ENCODE results near the gene SCN10A. TPM values are rescaled to one million over a fixed set of nuclear protein-coding genes. Genes with fewer than 3 reads are reported as not detected.

SCN10A gene
- total RNA-seq, 2 donors from 2014 or later, result not detected

DNA sequence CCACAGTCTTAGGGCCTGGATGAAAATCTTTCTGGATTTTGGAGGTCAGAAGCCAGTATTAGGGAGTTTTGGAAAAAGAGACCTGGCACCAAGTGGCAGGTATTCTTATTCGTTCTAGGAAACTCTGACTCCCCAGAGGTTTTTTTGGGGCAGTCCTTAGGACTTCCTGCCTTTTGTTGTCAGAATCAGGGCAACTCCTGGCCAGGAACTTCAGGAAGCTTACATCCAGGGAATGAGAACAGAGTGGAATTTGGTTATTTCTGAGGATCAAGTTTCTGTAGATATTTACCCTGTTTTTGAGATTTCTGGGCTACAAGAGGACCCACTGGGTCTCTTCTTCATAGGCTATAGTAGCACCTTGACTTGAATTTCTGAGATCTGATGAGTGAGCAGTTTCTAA lies 15.5 kb downstream of the SCN10A start:
- Histone ChIP-seq H3K36me3 (replicated peaks in 1 of 2; ENCODE audit: insufficient read depth in 1 of 2, low read depth in 2 of 2) (no peaks in the 10 kb centered on the region), H3K4me1 (no peaks in the 10 kb centered on the region), H3K27ac (no peak overlapping the region), H3K27me3 (no peaks in the 10 kb centered on the region), H3K9me3 (no peaks in the 10 kb centered on the region), H3K4me3 (no peak overlapping the region)
- TF ChIP-seq POLR2A (IDR thresholded peaks at IDR 0.05), result no peak
- TF ChIP-seq, protein P1, sequence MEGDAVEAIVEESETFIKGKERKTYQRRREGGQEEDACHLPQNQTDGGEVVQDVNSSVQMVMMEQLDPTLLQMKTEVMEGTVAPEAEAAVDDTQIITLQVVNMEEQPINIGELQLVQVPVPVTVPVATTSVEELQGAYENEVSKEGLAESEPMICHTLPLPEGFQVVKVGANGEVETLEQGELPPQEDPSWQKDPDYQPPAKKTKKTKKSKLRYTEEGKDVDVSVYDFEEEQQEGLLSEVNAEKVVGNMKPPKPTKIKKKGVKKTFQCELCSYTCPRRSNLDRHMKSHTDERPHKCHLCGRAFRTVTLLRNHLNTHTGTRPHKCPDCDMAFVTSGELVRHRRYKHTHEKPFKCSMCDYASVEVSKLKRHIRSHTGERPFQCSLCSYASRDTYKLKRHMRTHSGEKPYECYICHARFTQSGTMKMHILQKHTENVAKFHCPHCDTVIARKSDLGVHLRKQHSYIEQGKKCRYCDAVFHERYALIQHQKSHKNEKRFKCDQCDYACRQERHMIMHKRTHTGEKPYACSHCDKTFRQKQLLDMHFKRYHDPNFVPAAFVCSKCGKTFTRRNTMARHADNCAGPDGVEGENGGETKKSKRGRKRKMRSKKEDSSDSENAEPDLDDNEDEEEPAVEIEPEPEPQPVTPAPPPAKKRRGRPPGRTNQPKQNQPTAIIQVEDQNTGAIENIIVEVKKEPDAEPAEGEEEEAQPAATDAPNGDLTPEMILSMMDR (IDR thresholded peaks at IDR 0.05), result no peak
- ATAC-seq (no peak), DNase-seq (no peak)
- 38 to 50% methylated on average over 1 of the region's 1 CpG for WGBS, 2 donors
- intact Hi-C loops (cut with DNase I), result no loop called here

DNA sequence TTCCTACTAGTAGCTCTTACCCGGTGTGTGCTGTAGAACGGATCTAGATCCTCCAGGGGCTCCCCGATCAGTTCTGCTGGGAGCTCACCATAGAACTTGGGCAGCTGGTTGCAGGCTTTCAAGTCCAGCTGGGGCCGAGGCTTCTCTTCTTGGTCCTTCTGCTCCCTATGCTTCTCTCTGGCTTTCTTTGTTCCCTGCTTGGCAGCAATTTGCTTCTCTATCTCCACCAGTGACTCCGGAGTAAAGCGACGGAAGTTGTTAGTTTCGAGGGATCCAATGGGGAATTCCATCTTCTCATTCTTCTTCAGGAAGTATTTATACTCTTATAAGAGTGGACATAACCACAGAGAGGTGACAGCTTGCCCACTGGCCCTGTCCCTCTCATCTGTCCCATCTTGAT lies 22.3 kb downstream of the SCN10A start:
- ATAC-seq, result no peak
- H3K27ac ChIP-seq, result no peak overlapping the region
- H3K9me3 ChIP-seq, result no peaks in the 10 kb centered on the region
- H3K4me1 ChIP-seq, result no peaks in the 10 kb centered on the region
- intact Hi-C loops (cut with DNase I), result no loop called here
- H3K4me3 ChIP-seq, result no peak overlapping the region
- TF ChIP-seq POLR2A (IDR thresholded peaks at IDR 0.05), result no peak
- TF ChIP-seq, protein P1 (IDR thresholded peaks at IDR 0.05), result no peak
- no peak for DNase-seq
- H3K36me3 ChIP-seq (replicated peaks in 1 of 2; ENCODE audit: insufficient read depth in 1 of 2, low read depth in 2 of 2), result no peaks in the 10 kb centered on the region
- H3K27me3 ChIP-seq, result no peaks in the 10 kb centered on the region
- 70 to 86% methylated on average over 8 of the region's 8 CpGs for WGBS, 2 donors

DNA sequence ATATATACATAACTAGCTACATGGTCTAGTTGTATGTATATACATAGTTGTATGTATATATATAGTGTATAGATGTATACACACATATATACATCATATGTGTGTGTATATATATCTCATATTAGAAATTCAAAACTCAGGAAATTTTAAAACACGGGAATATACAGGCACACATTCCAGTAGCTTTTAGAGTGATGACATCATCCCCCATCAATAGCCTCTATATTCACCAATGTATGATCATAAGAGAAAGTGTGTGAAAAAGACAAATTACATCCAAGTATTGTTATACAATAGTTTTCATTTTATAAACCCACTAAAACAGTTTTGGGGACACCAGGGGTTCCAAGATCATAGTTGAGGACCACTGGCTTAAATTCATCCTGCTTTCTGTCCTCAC lies 23.0 kb downstream of the SCN10A start:
- WGBS, 2 donors, result 50 to 56% methylated on average over 1 of the region's 1 CpG
- H3K36me3 ChIP-seq (replicated peaks in 1 of 2; ENCODE audit: insufficient read depth in 1 of 2, low read depth in 2 of 2), result no peaks in the 10 kb centered on the region
- DNase-seq (no peak), ATAC-seq (no peak)
- no peak overlapping the region for H3K27ac ChIP-seq
- no peak overlapping the region for H3K4me3 ChIP-seq
- no peaks in the 10 kb centered on the region for H3K4me1 ChIP-seq
- TF ChIP-seq POLR2A (IDR thresholded peaks at IDR 0.05), result no peak
- TF ChIP-seq, protein P1 (IDR thresholded peaks at IDR 0.05), result no peak
- intact Hi-C loops (cut with DNase I), result no loop called here
- no peaks in the 10 kb centered on the region for H3K9me3 ChIP-seq
- H3K27me3 ChIP-seq, result no peaks in the 10 kb centered on the region

DNA sequence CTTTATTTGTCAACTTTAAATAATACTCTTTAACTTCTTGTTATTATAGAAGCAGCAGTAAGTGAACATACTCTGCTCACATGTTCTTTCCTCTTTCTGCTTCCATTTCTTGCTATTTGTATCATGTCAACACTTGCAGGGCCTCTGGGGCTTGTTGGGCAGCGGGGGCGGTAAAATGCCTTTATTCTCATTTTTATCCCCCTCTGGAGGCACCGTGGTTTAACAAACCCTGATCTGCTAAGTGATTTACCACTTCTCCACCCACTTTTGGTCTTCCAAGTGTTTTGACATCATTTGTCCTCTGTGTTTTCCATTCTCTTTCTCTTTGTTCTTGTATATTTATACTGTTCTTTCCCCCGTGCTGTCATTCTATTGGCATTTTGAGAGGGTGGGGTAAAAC lies 33.9 kb downstream of the SCN10A start:
- Histone ChIP-seq H3K4me1 (no peaks in the 10 kb centered on the region), H3K4me3 (no peak overlapping the region), H3K36me3 (replicated peaks in 1 of 2; ENCODE audit: insufficient read depth in 1 of 2, low read depth in 2 of 2) (no peaks in the 10 kb centered on the region), H3K9me3 (no peaks in the 10 kb centered on the region), H3K27ac (no peak overlapping the region), H3K27me3 (no peaks in the 10 kb centered on the region)
- DNase-seq (no peak), ATAC-seq (no peak)
- intact Hi-C loops (cut with DNase I), result no loop called here
- WGBS, 2 donors, result 43 to 50% methylated on average over 4 of the region's 4 CpGs
- TF ChIP-seq, protein P1 (IDR thresholded peaks at IDR 0.05), result no peak
- TF ChIP-seq POLR2A (IDR thresholded peaks at IDR 0.05), result no peak

DNA sequence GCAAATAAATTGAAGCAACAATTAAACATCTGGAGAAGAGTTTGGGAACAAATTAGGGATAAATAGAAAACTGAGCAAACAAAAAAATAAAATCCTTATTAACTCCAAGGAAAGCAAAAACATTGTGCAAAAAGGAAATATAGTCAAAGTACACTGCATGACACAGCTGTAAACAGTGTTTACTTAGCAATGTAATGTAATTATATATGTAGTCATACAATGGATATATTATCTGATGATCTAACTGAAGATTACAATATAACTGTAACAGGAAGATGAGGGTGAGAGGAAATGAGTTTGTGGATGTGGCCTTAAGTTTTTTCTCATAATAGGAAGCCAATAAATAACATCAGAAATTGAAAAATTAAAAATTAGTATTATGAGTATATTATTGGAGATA lies 42.5 kb downstream of the SCN10A start:
- intact Hi-C loops (cut with DNase I), result no loop called here
- TF ChIP-seq, protein P1 (IDR thresholded peaks at IDR 0.05), result no peak
- no peak for TF ChIP-seq POLR2A (IDR thresholded peaks at IDR 0.05)
- Histone ChIP-seq H3K9me3 (no peaks in the 10 kb centered on the region), H3K36me3 (replicated peaks in 1 of 2; ENCODE audit: insufficient read depth in 1 of 2, low read depth in 2 of 2) (no peaks in the 10 kb centered on the region), H3K4me3 (no peak overlapping the region), H3K27ac (no peak overlapping the region), H3K27me3 (no peaks in the 10 kb centered on the region), H3K4me1 (no peaks in the 10 kb centered on the region)
- ATAC-seq, result no peak
- no peak for DNase-seq

All from body of pancreas (tissue), 4 donors.